ENCODE results near the gene PRKCE. TPM values are rescaled to one million over a fixed set of nuclear protein-coding genes. Genes with fewer than 3 reads are reported as not detected.

Gene PRKCE
- total and polyA plus RNA-seq, 2 donors (not counting 3 experiments of a cell fraction or from before 2014, with no cell fraction given): 27.9 to 33.9 TPM

- no peak overlapping the region for H2AFZ ChIP-seq (ENCODE audit: low read depth, low read length)
- H3K4me1 ChIP-seq (ENCODE audit: control insufficient read depth, extremely low read depth, insufficient read depth, low read length): no peaks in the 10 kb centered on the region
- DNase-seq (ENCODE audit: low read depth, low spot score) (no peak), FAIRE-seq (no peak)
- no TSS peak for BruUV-seq (replicated peaks)
- H3K36me3 ChIP-seq (ENCODE audit: control insufficient read depth in 2 of 2, extremely low read depth in 1 of 2, insufficient read depth in 2 of 2, low read length in 2 of 2): no peaks in the 10 kb centered on the region
- H3K4me3 ChIP-seq (replicated peaks in 1 of 3; ENCODE audit: insufficient read depth in 1 of 3, low read depth in 1 of 3, low read length in 3 of 3): no peak overlapping the region
- H3K9me3 ChIP-seq (replicated peaks; ENCODE audit: control insufficient read depth, insufficient read depth, low read length): no peaks in the 10 kb centered on the region
- no peaks in the 10 kb centered on the region for H3K79me2 ChIP-seq (ENCODE audit: control insufficient read depth, insufficient read depth, low read length)
- intact Hi-C loops (cut with micrococcal nuclease) (no loop called here), dilution Hi-C loops (cut with MboI; ENCODE audit: extremely low pct_ligation_motif_present, low sequenced_read_pairs) (no loop called here)
- POLR2A ChIA-PET: interaction anchor here (0.6 kb wide), 1 partner anchor 313 kb away, joined by 4 read pairs; no protein-coding TSS in a partner anchor
- no peak overlapping the region for H3K27ac ChIP-seq (ENCODE audit: insufficient read depth, low read depth, low read length)
- no peak overlapping the region for H3K9ac ChIP-seq (replicated peaks; ENCODE audit: extremely low read depth, insufficient read depth, low read length)
- H3K27me3 ChIP-seq (ENCODE audit: control insufficient read depth in 2 of 2, insufficient read depth in 2 of 2, low read length in 2 of 2): peaks cover 2% of the 10 kb centered on the region in 2 experiments
- H3K4me2 ChIP-seq (ENCODE audit: insufficient read depth, low read length): no peak overlapping the region
- H4K20me1 ChIP-seq (replicated peaks; ENCODE audit: control insufficient read depth, extremely low read depth, insufficient read depth, low read length): no peaks in the 10 kb centered on the region
- TF ChIP-seq, protein P1, sequence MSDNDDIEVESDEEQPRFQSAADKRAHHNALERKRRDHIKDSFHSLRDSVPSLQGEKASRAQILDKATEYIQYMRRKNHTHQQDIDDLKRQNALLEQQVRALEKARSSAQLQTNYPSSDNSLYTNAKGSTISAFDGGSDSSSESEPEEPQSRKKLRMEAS (IDR thresholded peaks at IDR 0.05; ENCODE audit: insufficient read depth, insufficient read length): no peak
- TF ChIP-seq JUN (IDR thresholded peaks at IDR 0.05; ENCODE audit: borderline replicate concordance, insufficient read depth, insufficient read length, low read depth) (no peak), FOS (IDR thresholded peaks at IDR 0.05; ENCODE audit: borderline replicate concordance, insufficient read depth, low read length) (no peak), CTCF (IDR thresholded peaks at IDR 0.05; ENCODE audit: extremely low read depth in 1 of 2, insufficient read depth in 1 of 2, low read depth in 1 of 2, low read length in 2 of 2) (no peak), GATA2 (IDR thresholded peaks at IDR 0.05; ENCODE audit: insufficient read depth, insufficient read length, low read depth, low read length) (no peak), POLR2AphosphoS5 (IDR thresholded peaks at IDR 0.05; ENCODE audit: insufficient read depth, low read depth, low read length) (no peak), POLR2A (IDR thresholded peaks at IDR 0.05; ENCODE audit: low read depth, low read length) (no peak), MYC (IDR thresholded peaks at IDR 0.05; ENCODE audit: low read depth, low read length) (no peak), EZH2 (IDR thresholded peaks at IDR 0.05; ENCODE audit: borderline replicate concordance, low read depth, low read length, severe bottlenecking) (no peak)
- CTCF ChIA-PET: interaction anchor here (0.9 to 1.0 kb wide), 3 partner anchors 8 to 367 kb away, joined by 3 read pairs; partner anchors contain the start of gene SRBD1
- no peaks in the 10 kb centered on the region for H3K9me1 ChIP-seq (replicated peaks; ENCODE audit: control insufficient read depth, extremely low read depth, insufficient read depth, low read length)
Measured at GRCh38 chr2:45626387-45627221, 24.9 kb upstream of the PRKCE start.
